Gastrocnemius medialis (tissue), 4 donors: Measurements from ENCODE around the gene RNU5B-1.

Experiments
- POLR2A ChIP-seq, 2 donors: fragments of 450-650 bp; IDR thresholded peaks; one replicate each; pipeline ENCODE4 v1.6.1; 2017; ENCODE audit warnings: antibody characterized with exemption in 2 of 2, mild to moderate bottlenecking in 2 of 2, moderate library complexity in 2 of 2
- TF ChIP-seq, protein P1 (sequence below), 5 experiments: fragments of 450-650 bp in 3 of 5; fragments of 200-600 bp in 2 of 5; sonication (generic) in 2 of 5; IDR thresholded peaks in 4 of 5; conservative IDR thresholded peaks in 1 of 5; 1 replicate in 4 of 5; 2 replicates in 1 of 5; pipeline ENCODE4 v1.5.1; 2016 to 2019; ENCODE audit warnings: antibody characterized with exemption in 5 of 5, mild to moderate bottlenecking in 3 of 5, moderate library complexity in 3 of 5

DNA sequence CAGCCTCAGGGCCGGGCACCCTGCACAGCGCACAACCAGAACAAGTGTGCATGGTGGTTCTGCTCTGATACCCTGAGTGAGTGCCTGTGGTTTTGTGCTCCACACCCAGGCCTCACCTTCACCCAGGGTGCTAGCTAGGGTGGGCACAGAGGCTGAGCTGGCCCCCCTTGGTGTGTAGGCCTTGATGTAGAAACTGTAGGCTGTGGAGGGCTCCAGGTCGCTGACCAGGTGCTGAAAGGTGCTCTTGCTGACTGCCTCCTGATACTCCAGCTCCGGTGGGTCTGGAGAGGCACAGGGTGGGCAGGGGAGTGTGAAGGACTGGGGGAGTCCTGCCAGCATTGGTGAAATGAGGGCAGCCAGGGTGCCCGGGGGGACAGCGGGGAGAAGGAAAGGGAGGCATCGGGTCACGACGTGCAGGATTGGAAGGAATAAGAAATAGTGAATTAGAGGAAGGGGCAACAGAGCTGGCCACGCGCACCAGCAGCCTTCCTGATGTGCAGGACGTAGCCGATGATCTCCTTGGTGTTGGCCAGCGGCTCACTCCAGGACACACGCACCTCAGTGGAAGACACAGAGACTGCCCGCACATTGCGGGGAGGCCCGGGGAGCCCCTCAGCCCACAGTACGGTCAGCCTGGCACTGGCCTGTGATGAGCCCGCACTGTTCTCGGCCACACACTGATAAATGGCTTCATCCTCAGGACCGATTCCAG lies 26.6 kb downstream of the RNU5B-1 start:
- TF ChIP-seq POLR2A (IDR thresholded peaks at IDR 0.05): no peak
- TF ChIP-seq, protein P1, sequence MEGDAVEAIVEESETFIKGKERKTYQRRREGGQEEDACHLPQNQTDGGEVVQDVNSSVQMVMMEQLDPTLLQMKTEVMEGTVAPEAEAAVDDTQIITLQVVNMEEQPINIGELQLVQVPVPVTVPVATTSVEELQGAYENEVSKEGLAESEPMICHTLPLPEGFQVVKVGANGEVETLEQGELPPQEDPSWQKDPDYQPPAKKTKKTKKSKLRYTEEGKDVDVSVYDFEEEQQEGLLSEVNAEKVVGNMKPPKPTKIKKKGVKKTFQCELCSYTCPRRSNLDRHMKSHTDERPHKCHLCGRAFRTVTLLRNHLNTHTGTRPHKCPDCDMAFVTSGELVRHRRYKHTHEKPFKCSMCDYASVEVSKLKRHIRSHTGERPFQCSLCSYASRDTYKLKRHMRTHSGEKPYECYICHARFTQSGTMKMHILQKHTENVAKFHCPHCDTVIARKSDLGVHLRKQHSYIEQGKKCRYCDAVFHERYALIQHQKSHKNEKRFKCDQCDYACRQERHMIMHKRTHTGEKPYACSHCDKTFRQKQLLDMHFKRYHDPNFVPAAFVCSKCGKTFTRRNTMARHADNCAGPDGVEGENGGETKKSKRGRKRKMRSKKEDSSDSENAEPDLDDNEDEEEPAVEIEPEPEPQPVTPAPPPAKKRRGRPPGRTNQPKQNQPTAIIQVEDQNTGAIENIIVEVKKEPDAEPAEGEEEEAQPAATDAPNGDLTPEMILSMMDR (IDR thresholded peaks at IDR 0.05 in 4 of 5, conservative IDR thresholded peaks at IDR 0.05 in 1 of 5): no peak
